Endodermal cell (in vitro differentiated cells): ENCODE data around the gene ST3GAL5. TPM values are rescaled to one million over a fixed set of nuclear protein-coding genes. Genes with fewer than 3 reads are reported as not detected.

Experiments
- DNase-seq: peaks from one replicate; pipeline ENCODE4 v3.0.0-alpha.2; 2017
- H3K27ac ChIP-seq: 2 replicates; pipeline ENCODE4 v1.5.1; 2013; ENCODE audit warnings: mild to moderate bottlenecking, low read depth, low read length, moderate library complexity
- H3K27me3 ChIP-seq: 2 replicates; pipeline ENCODE4 v1.6.1; 2013; ENCODE audit warnings: mild to moderate bottlenecking, low read length, moderate library complexity; ENCODE audit not compliant: insufficient read depth, control insufficient read depth, poor library complexity, severe bottlenecking
- H3K36me3 ChIP-seq: 2 replicates; pipeline ENCODE4 v1.7.0; 2013; ENCODE audit warnings: mild to moderate bottlenecking, low read length, moderate library complexity; ENCODE audit not compliant: control insufficient read depth, insufficient read depth
- H3K4me1 ChIP-seq: one replicate; pipeline ENCODE4 v1.7.0; 2013; ENCODE audit warnings: low read length; ENCODE audit not compliant: control insufficient read depth, insufficient read depth
- H3K4me3 ChIP-seq: 2 replicates; pipeline ENCODE4 v1.5.1; 2013; ENCODE audit warnings: mild to moderate bottlenecking, low read length, moderate library complexity
- H3K9ac ChIP-seq: 2 replicates; pipeline ENCODE4 v1.6.1; 2013; ENCODE audit warnings: mild to moderate bottlenecking, low read length, moderate library complexity; ENCODE audit not compliant: poor library complexity, severe bottlenecking; ENCODE audit errors: extremely low read depth
- H3K9me3 ChIP-seq: 2 replicates; pipeline ENCODE4 v1.6.1; 2013; ENCODE audit warnings: mild to moderate bottlenecking, low read length, moderate library complexity; ENCODE audit not compliant: control insufficient read depth
- H3K27ac Mint-ChIP-seq: 2 replicates; pipeline ENCODE4 v1.8.0; 2020; ENCODE audit warnings: mixed read lengths
- H3K27me3 Mint-ChIP-seq: 2 replicates; pipeline ENCODE4 v1.8.0; 2021; ENCODE audit warnings: mild to moderate bottlenecking, mixed read lengths; ENCODE audit not compliant: insufficient read depth
- H3K36me3 Mint-ChIP-seq: 2 replicates; pipeline ENCODE4 v1.8.0; 2020; ENCODE audit warnings: low read depth, mixed read lengths
- H3K4me1 Mint-ChIP-seq: 2 replicates; pipeline ENCODE4 v1.8.0; 2020; ENCODE audit warnings: mixed read lengths
- H3K4me3 Mint-ChIP-seq: 2 replicates; pipeline ENCODE4 v1.8.0; 2020; ENCODE audit warnings: mild to moderate bottlenecking, moderate library complexity, mixed read lengths
- H3K9me3 Mint-ChIP-seq: 2 replicates; pipeline ENCODE4 v1.8.0; 2020; ENCODE audit warnings: mild to moderate bottlenecking, mixed read lengths
- CTCF ChIP-seq: fragments of 200-600 bp; sonication (generic); conservative IDR thresholded peaks from 2 replicates; pipeline ENCODE4 v1.5.0; 2021; ENCODE audit warnings: antibody characterized with exemption, mild to moderate bottlenecking
- WGBS, 2 experiments: methylation state at CpG; one replicate each; pipeline versions ENCODE4 v1.1.5 to v1.1.7; 2013; ENCODE audit warnings: missing lambda C conversion rate in 2 of 2, mixed read lengths in 1 of 2; ENCODE audit not compliant: insufficient coverage in 1 of 2, insufficient read length in 1 of 2; 5-methylcytosine and 5-hydroxymethylcytosine counted together
- total RNA-seq, 2 donors: library from RNA; stranded (reverse); fragmentation: NEBNext Ultra II Directional in 1 of 2; extraction: Animal tissue kit (Norgen Biotek cat#: 25700) in 1 of 2; gene quantifications; 2 replicates in 1 of 2; 3 replicates in 1 of 2; pipeline ENCODE4 v1.2.1, GENCODE V29; 2021

ST3GAL5 gene
- total RNA-seq, 2 donors from 2014 or later, result 26.6 to 27.4 TPM

GRCh38 chr2:85915606-85916303 lies 27.0 kb upstream of the ST3GAL5 start:
- Mint-ChIP-seq H3K4me3 (no peak overlapping the region), H3K27me3 (peaks cover 2% of the 10 kb centered on the region), H3K36me3 (no peaks in the 10 kb centered on the region), H3K27ac (no peak overlapping the region), H3K9me3 (no peaks in the 10 kb centered on the region), H3K4me1 (peaks cover 21% of the 10 kb centered on the region)
- WGBS, 2 experiments, result 97 to 100% methylated on average over 2 to 3 of the region's 3 CpGs
- Histone ChIP-seq H3K27ac (no peak overlapping the region), H3K4me1 (peaks cover 4% of the 10 kb centered on the region), H3K9ac (no peak overlapping the region), H3K9me3 (no peaks in the 10 kb centered on the region), H3K36me3 (no peaks in the 10 kb centered on the region), H3K27me3 (no peaks in the 10 kb centered on the region), H3K4me3 (no peak overlapping the region)
- no peak for TF ChIP-seq CTCF
- no peak for DNase-seq

- peak; percentile 18 for DNase-seq
- no peaks in the 10 kb centered on the region for H3K36me3 Mint-ChIP-seq
- no peaks in the 10 kb centered on the region for H3K9me3 Mint-ChIP-seq
- H3K4me3 Mint-ChIP-seq, result no peak overlapping the region
- no peaks in the 10 kb centered on the region for H3K27me3 ChIP-seq
- no peaks in the 10 kb centered on the region for H3K9me3 ChIP-seq
- H3K36me3 ChIP-seq, result no peaks in the 10 kb centered on the region
- peaks cover 17% of the 10 kb centered on the region for H3K4me1 Mint-ChIP-seq
- H3K27ac ChIP-seq, result no peak overlapping the region
- no peak overlapping the region for H3K27ac Mint-ChIP-seq
- WGBS, 2 experiments, result 92 to 95% methylated on average over 2 of the region's 2 CpGs
- no peak overlapping the region for H3K4me3 ChIP-seq
- no peak for TF ChIP-seq CTCF
- no peaks in the 10 kb centered on the region for H3K4me1 ChIP-seq
- H3K27me3 Mint-ChIP-seq, result peaks cover 2% of the 10 kb centered on the region
- H3K9ac ChIP-seq, result no peak overlapping the region
These were observed 26.1 kb upstream of the ST3GAL5 start for GRCh38 chr2:85914922-85915321.

- Mint-ChIP-seq H3K4me1 (peaks cover 13% of the 10 kb centered on the region), H3K27ac (no peak overlapping the region), H3K36me3 (no peaks in the 10 kb centered on the region), H3K4me3 (no peak overlapping the region), H3K9me3 (no peaks in the 10 kb centered on the region), H3K27me3 (peaks cover 2% of the 10 kb centered on the region)
- no peak for DNase-seq
- H3K4me3 ChIP-seq, result no peak overlapping the region
- H3K36me3 ChIP-seq, result no peaks in the 10 kb centered on the region
- no peaks in the 10 kb centered on the region for H3K9me3 ChIP-seq
- H3K4me1 ChIP-seq, result no peaks in the 10 kb centered on the region
- no peak overlapping the region for H3K27ac ChIP-seq
- WGBS, 2 experiments, result 93% methylated on average over 3 to 4 of the region's 4 CpGs
- no peak overlapping the region for H3K9ac ChIP-seq
- no peaks in the 10 kb centered on the region for H3K27me3 ChIP-seq
- no peak for TF ChIP-seq CTCF
These were observed 25.4 kb upstream of the ST3GAL5 start for GRCh38 chr2:85913884-85914881.
